Measurements from ENCODE around the gene CLSTN2.

Gene CLSTN2

DNA sequence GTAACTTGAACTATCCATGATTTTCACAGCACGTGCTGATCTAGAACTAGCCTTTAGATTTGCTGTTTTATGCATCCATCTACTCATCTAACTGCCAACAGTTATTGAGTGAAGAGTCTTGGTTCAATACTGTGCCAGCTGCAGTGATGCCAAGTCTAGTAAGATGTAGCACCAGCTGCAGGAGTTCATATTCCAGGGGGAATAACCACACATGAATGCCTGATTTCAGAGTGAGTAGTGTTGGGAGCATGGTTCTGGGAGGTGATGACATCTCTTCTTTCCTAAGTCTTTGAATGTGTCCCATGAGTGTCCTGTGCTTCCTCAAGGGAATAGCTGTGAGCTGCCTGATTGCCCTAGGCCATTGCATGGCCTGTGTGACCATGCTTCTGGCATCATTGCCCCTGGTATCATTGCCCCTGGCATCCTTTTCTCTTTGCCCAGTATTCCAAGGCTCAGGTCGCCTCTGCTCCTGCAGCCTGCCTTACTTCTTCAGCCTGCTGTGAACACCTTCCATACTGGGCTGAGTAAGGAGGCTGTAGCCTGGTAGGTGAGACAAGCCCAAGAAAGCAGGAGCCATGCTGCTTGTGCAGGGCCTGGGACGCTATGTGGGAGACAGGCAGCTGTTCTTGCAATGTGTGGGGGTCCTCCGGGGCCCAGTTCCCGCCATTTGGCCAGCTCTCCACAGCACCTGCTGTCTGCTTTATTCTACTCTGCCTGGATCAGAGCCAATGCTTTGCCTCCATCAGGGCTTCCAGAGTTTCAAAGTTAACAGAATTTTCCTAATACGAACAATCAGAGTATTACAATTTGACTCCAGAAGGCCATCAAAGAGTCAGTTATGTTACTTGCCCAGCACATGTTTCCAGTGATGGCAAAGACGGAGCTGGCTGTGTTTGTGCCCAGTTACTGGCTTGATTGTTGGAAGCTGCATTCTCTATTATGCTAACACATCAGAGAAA is 73.2 kb downstream of the CLSTN2 start:
- no peak for DNase-seq

DNA sequence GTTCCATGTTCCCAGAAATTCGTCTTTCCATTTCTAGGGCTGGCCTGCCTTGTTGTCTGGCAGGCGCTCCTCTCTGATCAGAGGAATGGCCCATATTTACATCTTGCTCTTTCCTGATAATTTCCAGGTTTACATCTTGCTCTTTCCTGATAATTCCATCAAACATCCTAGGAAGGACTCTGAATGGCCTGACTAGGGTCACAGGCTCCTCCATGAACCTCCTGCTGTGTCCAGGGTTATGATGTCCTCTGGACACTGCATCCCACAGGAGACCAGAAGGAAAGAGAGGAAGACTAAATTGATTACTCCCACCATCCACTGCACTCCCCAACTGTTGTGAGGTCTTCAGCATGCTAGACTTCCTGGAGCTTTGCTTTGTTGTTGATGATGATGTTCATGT is 75.4 kb downstream of the CLSTN2 start:
- DNase-seq = no peak

DNA sequence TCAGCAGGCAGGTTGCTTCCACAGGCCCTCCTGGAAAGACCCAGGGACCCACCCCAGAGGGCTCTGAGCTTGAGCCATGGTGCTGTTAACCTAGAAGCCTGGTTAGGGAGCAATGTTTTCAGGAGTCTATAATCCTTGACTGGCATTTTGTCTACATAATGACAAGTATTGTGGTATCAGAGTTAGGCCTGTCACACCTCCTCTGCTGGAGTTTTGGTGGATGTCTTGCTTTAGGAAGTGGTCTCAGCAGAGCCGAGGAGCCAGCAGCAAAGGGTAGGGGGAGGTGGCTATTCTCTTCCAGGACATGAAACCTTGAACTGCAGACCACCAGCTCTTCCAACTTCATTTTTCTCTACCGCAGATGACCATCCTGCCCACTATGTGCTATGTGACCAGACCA is 76.1 kb downstream of the CLSTN2 start:
- no peak for DNase-seq

- no peak for DNase-seq
Observed at GRCh38 chr3:140011611-140012277, 76.8 kb downstream of the CLSTN2 start.

GRCh38 chr3:140013220-140013619 is 78.2 kb downstream of the CLSTN2 start:
- DNase-seq = no peak

DNA sequence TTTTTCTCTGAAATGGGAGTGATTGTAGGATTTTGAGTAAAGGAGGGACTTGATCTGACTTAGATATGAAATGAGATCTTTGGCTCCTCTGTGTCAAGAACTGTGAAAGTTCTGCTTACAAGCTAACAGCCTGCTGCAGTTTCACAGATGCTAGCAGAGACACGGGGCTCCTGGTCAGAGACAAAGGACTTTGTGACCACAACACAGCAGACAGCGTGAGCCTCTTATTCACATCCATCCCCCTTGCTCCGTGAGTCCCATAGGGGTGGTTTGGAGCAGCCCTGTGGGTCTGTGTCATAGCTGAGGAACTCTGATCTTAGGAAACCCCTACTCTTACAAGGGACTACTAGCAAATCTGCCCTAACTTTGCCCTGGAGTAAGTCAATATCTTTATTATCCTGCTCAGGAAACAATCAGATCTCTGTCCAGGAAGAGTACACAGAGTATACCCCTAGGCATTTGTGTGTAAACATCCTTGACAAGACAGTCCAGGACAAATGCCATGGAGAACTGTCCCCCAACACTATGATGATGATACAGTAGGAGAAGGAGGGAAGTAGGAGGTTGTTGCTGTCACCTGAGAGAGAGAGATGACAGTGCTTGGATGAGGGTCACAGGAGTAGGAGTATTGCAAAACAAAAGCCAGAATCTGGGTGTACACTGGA is 80.0 kb downstream of the CLSTN2 start:
- no peak for DNase-seq

GRCh38 chr3:140015741-140016140 is 80.8 kb downstream of the CLSTN2 start:
- DNase-seq = no peak

- DNase-seq = no peak
Observed at GRCh38 chr3:140018556-140018955, 83.6 kb downstream of the CLSTN2 start.

GRCh38 chr3:140019946-140020345 is 85.0 kb downstream of the CLSTN2 start:
- DNase-seq = no peak

DNA sequence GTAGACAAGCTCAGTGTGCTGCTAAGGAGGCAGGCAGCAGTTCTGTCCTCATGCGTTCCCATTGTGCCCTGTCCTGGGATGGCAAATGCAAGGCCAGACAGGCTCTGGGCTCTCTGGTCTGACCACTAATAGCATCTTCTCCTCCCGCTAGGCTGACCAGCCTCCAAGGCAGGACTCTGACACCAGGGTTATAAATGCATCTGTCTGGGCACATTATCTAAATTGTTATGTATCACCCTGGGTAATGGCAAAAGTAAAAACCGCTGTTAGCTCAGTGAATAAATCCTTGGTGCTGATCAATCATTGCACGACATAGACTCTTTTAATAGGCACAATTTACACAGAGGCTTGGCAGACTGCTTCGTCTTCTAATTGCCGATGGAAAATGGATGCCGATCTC is 85.6 kb downstream of the CLSTN2 start:
- DNase-seq = no peak

DNA sequence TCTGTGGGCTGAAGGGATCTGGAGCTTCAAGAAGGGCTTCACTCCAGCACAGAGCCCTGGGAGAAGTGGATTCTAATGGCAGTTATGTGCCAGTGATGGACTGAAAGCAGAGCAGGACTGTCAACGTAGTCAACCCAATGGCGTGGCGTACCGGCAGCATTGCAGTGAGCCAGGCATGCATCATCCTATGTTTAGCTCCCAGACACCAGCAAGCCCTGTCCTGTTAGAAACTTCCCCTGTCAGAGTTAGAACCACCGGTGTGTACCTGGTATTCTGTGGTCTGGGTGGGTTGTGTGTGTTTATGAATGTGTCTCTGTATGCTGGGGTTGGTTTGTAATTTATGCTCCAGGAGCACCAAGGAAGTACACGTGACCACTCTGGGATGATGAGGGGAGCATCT is 86.3 kb downstream of the CLSTN2 start:
- DNase-seq = no peak

DNA sequence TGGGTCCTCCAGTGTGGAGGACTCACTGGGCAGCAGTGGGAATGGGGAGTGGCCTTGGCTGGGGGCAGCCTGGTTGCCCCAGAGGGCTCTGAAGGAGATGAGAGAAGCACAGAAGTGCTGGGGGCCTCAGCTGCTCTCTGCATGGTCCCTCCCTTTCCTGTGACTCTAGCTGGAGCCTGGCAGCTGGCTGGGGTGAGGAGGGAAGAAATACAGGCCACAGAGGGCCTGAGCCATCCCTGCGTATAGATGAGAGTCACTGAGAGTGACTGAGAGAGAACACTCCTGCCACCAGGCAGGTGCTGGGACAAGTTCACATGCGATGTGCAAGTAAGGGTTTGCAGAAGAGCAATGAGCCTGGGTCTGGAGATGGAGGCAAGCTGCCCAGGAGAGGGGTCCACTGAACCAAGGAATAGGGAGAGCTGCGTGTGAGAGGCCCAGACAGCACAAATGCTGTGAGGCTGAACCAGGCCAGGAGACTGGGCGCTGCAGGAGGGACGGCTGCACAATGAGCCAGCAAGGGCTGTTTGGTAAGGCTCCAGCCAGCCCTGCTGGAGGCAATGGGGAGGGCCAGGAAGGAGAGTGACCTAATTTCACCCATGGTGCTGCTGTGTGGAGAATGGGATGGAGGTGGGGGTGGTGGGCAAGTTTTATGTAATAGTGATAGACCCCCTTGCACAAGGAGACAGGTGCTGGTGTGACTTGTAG is 87.2 kb downstream of the CLSTN2 start:
- no peak for DNase-seq

- DNase-seq = no peak
Observed at GRCh38 chr3:140023616-140024530, 88.9 kb downstream of the CLSTN2 start.

- no peak for DNase-seq
Observed at GRCh38 chr3:140031170-140031569, 96.2 kb downstream of the CLSTN2 start.

DNA sequence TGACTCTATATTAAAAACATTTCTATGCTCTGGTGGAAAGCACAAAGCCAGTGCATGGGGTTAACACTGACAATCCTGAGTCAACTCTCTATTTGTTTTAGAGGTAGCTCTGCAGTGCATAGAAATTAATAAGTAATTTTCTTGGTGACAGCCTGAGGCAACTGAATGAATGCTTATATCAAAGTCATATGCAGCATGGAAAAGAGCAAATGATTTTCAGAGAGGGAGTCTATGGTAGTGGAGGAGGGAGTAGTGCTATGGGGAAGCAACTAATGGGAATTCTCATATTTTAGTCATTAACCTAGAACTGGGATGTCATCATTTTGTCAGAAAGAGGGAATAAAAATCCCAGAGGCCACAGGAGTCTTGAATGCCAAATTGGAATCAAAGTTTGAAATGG is 99.1 kb downstream of the CLSTN2 start:
- DNase-seq = no peak

DNA sequence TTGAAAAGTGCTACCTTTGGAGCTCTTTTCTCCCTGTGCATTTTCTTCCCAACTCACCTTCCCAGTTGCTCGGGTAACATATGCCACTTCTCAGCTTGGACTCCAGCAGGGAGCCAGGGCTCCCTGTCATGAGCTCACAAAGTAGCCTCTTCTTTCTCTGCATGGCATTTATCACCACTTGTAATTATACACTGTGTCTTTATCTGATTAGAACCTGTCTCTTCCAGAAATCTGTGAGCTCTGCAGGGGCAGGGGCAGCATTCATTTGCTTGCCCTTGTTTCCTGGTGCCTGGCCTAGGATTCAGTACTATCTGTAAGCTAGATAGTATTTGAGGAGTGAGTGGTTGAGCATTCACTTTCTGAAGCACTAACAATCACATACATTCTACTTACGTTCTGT is 100.9 kb downstream of the CLSTN2 start:
- no peak for DNase-seq

GRCh38 chr3:140050396-140050795 is 115.4 kb downstream of the CLSTN2 start:
- no peak for DNase-seq

DNA sequence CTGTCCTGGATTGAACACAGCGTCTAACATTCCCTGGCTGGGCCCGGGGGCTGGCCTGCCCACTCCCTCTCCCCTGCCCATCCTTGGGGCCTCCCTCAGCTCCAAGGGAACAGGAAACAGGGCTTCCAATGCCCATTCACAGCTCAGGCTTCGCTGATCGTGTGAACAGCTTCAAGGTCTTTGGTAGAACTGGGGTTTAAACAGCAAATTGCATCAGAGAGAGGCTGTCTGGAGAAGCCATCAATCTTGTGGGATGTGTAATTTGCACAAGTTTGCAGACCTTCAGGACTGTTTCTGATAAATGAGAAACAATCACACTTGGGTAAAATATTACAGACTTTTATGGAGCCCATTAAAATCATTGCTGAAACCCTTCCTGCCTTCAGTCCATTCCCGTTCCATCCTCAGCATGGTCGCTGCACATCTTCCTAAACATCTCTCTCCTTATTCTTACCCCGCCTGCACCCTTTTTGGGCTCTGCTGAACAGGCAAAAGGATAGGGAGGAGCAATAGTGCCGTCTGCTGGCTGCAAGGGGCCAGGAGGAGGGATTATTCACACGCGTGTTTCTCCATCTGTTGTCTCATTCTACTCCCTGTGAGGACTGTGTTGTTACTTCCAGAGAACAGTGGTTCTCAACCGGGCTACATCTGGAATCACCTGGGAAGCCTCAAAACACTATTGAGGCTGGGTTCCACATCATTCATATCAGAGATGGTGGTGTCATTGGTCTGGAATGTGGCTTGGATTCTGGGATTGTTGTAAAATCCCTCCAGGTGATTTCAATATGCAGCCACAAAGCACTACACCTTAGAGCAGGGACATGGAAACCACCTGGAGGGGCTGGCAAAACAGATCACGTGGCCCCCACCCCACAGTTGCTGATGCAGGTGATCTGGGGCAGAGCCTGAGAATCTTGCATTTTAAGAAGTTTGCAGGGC is 116.3 kb downstream of the CLSTN2 start:
- no peak for DNase-seq

- DNase-seq = no peak
Observed at GRCh38 chr3:140052771-140053702, 118.1 kb downstream of the CLSTN2 start.

- no peak for DNase-seq
Observed at GRCh38 chr3:140053794-140054193, 118.8 kb downstream of the CLSTN2 start.
